Hematopoietic multipotent progenitor cell treated with erythropoietin and hydrocortisone succinate and interleukin-3 and kit ligand, for 6 days (in vitro differentiated cells): ENCODE results near the gene ULBP3.
"Not testable (repeated sequence)": the region's sequence is repeated elsewhere in the genome, so short reads cannot be mapped to it uniquely, and the experiment has no call there.

Source experiments
- DNase-seq: peaks from one replicate; pipeline ENCODE4 v3.0.0-alpha.2; 2015

ULBP3 gene

GRCh38 chr6:150038202-150039062, 30.5 kb downstream of the ULBP3 start:
- no peak for DNase-seq

- no peak for DNase-seq
Observed at GRCh38 chr6:150037526-150038201, 31.3 kb downstream of the ULBP3 start.

GRCh38 chr6:150036081-150036480, 32.8 kb downstream of the ULBP3 start:
- DNase-seq, result no peak

GRCh38 chr6:150033207-150033771, 35.6 kb downstream of the ULBP3 start:
- no peak for DNase-seq

GRCh38 chr6:150032598-150032997, 36.3 kb downstream of the ULBP3 start:
- no peak for DNase-seq

GRCh38 chr6:150030611-150031010, 38.3 kb downstream of the ULBP3 start:
- no peak for DNase-seq

GRCh38 chr6:150029749-150030148, 39.2 kb downstream of the ULBP3 start:
- no peak for DNase-seq

GRCh38 chr6:150029276-150029675, 39.6 kb downstream of the ULBP3 start:
- DNase-seq, result no peak

- no peak for DNase-seq
Observed at GRCh38 chr6:150028799-150029198, 40.1 kb downstream of the ULBP3 start.

GRCh38 chr6:150027806-150028565, 40.9 kb downstream of the ULBP3 start:
- DNase-seq, result no peak

- no peak for DNase-seq
Observed at GRCh38 chr6:150026976-150027805, 41.7 kb downstream of the ULBP3 start.

- DNase-seq, result peak; percentile 25
Observed at GRCh38 chr6:150025201-150025917, 43.6 kb downstream of the ULBP3 start, which contains the start of gene RAET1L. Gene RAET1L (minus strand): TSS chr6:150025532. CDS start chr6:150025471, 61 bp downstream.

GRCh38 chr6:150024646-150025155, 44.2 kb downstream of the ULBP3 start:
- no peak for DNase-seq

GRCh38 chr6:150024021-150024420, 44.9 kb downstream of the ULBP3 start:
- DNase-seq, result not testable (repeated sequence)

GRCh38 chr6:150021870-150022269, 47.1 kb downstream of the ULBP3 start:
- DNase-seq, result not testable (repeated sequence)

- DNase-seq, result no peak
Observed at GRCh38 chr6:150018846-150019580, 49.9 kb downstream of the ULBP3 start.

- not testable (repeated sequence) for DNase-seq
Observed at GRCh38 chr6:150017186-150017521, 51.8 kb downstream of the ULBP3 start.

- peak; percentile 86 for DNase-seq
Observed at GRCh38 chr6:150016324-150017185, 52.4 kb downstream of the ULBP3 start.

GRCh38 chr6:150015281-150016001, 53.5 kb downstream of the ULBP3 start:
- DNase-seq, result not testable (repeated sequence)
